HepG2 (cell line): ENCODE results near the gene SP6. TPM values are rescaled to one million over a fixed set of nuclear protein-coding genes. Genes with fewer than 3 reads are reported as not detected.
A peak's percentile ranks its signal among the peaks of the same experiment; 100 is the strongest.

Experiments used
- MXD4 ChIP-seq: IDR thresholded peaks from 2 replicates; pipeline ENCODE4 v1.6.1; 2016; ENCODE audit warnings: mild to moderate bottlenecking, missing biosample characterization, missing genetic modification reagents
- polyA plus RNA-seq, 8 experiments: library from polyadenylated mRNA; depleted of rRNA in 3 of 8; stranded (reverse) in 7 of 8; unstranded in 1 of 8; fragments of >200 nt; fragmentation: Illumina TruSeq in 4 of 8; extraction: Trizol in 4 of 8; gene quantifications; 2 replicates each; pipeline versions ENCODE4 v1.2.1 to v1.2.3, GENCODE V29; 2011 to 2016; ENCODE audit warnings: low read depth in 4 of 8, missing spikeins in 1 of 8, mixed read lengths in 1 of 8; ENCODE audit not compliant: insufficient read depth in 1 of 8
- total RNA-seq, 5 experiments: library from RNA; depleted of rRNA; stranded (reverse); fragments of >200 nt; fragmentation: Illumina TruSeq; extraction: Trizol; gene quantifications; 2 replicates each; pipeline ENCODE4 v1.2.3, GENCODE V29; 2016; ENCODE audit warnings: low read depth in 1 of 5
- TF ChIP-seq, protein P1 (sequence below), 2 experiments: IDR thresholded peaks; 2 replicates each; pipeline ENCODE4 v1.6.1; 2011 to 2012; ENCODE audit warnings: low read length in 2 of 2, borderline replicate concordance in 1 of 2, low read depth in 1 of 2, mild to moderate bottlenecking in 1 of 2, moderate library complexity in 1 of 2
- TF ChIP-seq, protein P2 (sequence below): sonication (generic); formaldehyde crosslinking; IDR thresholded peaks from 2 replicates; pipeline ENCODE4 v1.4.0; 2020; ENCODE audit warnings: missing genetic modification reagents
- TF ChIP-seq, protein P3 (sequence below): sonication (generic); formaldehyde crosslinking; IDR thresholded peaks from 2 replicates; pipeline ENCODE4 v1.4.0; 2020; ENCODE audit warnings: mild to moderate bottlenecking, missing genetic modification reagents
- TF ChIP-seq, protein P4 (sequence below): sonication (generic); formaldehyde crosslinking; IDR thresholded peaks from 2 replicates; pipeline ENCODE4 v1.4.0; 2020; ENCODE audit warnings: missing genetic modification reagents, borderline replicate concordance
- TF ChIP-seq, protein P5 (sequence below): sonication (generic); formaldehyde crosslinking; IDR thresholded peaks from 2 replicates; pipeline ENCODE4 v1.4.0; 2020; ENCODE audit warnings: missing genetic modification reagents, mild to moderate bottlenecking, borderline replicate concordance
- TF ChIP-seq, protein P6 (sequence below): sonication (generic); formaldehyde crosslinking; IDR thresholded peaks from 2 replicates; pipeline ENCODE4 v1.8.0; 2022; ENCODE audit warnings: mild to moderate bottlenecking, missing genetic modification reagents

The SP6 gene
- total and polyA plus RNA-seq, 2 of the 13 experiments (the other 11 are each of a cell fraction or from before 2014, with no cell fraction given), result 0.07 TPM

DNA sequence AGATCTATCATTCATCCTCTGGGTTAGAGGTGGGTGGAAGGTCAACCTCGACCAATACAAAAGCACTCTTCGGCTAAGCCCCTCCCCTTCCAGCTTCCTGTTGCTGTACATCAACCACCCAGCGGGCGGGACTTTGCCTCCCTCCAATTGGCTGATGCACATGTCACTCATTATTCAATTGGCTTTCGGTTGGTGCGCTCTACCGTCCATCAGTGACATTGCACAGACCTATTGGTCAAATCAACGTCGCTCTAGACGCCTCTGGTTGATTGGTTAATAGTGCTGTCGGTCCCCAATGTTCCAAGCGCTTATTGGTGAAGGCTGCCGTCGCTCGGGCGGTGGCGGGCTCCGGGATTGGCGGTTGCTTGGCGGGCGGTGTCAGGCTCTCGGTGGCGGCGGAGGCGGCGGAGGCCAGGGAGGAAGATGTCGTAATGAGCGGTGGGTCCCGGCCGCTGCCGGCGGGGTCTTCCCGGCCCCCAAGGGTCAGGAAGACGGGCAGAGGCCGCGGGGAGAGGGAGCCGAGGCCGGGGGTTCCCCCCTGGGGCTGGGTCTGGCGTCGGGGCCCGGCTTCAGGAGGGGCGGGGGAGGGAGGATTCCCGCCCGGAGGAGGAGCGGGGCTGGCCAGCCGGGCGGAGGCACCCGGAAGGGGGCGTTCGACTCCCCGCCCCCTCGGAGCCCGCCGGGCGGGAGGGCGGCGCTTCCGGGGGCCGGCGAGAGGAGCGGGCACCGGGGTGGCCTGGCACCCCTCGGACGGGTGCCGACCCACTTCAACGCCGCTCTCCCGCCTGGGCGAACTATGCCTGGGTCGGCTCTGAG is 45.1 kb upstream of the SP6 start, which contains the start of gene SP2 (continued):
- TF ChIP-seq, protein P1, sequence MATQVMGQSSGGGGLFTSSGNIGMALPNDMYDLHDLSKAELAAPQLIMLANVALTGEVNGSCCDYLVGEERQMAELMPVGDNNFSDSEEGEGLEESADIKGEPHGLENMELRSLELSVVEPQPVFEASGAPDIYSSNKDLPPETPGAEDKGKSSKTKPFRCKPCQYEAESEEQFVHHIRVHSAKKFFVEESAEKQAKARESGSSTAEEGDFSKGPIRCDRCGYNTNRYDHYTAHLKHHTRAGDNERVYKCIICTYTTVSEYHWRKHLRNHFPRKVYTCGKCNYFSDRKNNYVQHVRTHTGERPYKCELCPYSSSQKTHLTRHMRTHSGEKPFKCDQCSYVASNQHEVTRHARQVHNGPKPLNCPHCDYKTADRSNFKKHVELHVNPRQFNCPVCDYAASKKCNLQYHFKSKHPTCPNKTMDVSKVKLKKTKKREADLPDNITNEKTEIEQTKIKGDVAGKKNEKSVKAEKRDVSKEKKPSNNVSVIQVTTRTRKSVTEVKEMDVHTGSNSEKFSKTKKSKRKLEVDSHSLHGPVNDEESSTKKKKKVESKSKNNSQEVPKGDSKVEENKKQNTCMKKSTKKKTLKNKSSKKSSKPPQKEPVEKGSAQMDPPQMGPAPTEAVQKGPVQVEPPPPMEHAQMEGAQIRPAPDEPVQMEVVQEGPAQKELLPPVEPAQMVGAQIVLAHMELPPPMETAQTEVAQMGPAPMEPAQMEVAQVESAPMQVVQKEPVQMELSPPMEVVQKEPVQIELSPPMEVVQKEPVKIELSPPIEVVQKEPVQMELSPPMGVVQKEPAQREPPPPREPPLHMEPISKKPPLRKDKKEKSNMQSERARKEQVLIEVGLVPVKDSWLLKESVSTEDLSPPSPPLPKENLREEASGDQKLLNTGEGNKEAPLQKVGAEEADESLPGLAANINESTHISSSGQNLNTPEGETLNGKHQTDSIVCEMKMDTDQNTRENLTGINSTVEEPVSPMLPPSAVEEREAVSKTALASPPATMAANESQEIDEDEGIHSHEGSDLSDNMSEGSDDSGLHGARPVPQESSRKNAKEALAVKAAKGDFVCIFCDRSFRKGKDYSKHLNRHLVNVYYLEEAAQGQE (IDR thresholded peaks at IDR 0.05; ENCODE audit: borderline replicate concordance in 1 of 2, low read depth in 1 of 2, low read length in 2 of 2), result no peak
- TF ChIP-seq MXD4 (CRISPR knock-in tag), result no peak; the same call in none of the 2 replicates
- TF ChIP-seq, protein P2, sequence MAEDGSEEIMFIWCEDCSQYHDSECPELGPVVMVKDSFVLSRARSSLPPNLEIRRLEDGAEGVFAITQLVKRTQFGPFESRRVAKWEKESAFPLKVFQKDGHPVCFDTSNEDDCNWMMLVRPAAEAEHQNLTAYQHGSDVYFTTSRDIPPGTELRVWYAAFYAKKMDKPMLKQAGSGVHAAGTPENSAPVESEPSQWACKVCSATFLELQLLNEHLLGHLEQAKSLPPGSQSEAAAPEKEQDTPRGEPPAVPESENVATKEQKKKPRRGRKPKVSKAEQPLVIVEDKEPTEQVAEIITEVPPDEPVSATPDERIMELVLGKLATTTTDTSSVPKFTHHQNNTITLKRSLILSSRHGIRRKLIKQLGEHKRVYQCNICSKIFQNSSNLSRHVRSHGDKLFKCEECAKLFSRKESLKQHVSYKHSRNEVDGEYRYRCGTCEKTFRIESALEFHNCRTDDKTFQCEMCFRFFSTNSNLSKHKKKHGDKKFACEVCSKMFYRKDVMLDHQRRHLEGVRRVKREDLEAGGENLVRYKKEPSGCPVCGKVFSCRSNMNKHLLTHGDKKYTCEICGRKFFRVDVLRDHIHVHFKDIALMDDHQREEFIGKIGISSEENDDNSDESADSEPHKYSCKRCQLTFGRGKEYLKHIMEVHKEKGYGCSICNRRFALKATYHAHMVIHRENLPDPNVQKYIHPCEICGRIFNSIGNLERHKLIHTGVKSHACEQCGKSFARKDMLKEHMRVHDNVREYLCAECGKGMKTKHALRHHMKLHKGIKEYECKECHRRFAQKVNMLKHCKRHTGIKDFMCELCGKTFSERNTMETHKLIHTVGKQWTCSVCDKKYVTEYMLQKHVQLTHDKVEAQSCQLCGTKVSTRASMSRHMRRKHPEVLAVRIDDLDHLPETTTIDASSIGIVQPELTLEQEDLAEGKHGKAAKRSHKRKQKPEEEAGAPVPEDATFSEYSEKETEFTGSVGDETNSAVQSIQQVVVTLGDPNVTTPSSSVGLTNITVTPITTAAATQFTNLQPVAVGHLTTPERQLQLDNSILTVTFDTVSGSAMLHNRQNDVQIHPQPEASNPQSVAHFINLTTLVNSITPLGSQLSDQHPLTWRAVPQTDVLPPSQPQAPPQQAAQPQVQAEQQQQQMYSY (CRISPR knock-in tag), result 0 out of 2 replicates have a peak, but pooled peaks have one; percentile 50
- TF ChIP-seq, protein P3, sequence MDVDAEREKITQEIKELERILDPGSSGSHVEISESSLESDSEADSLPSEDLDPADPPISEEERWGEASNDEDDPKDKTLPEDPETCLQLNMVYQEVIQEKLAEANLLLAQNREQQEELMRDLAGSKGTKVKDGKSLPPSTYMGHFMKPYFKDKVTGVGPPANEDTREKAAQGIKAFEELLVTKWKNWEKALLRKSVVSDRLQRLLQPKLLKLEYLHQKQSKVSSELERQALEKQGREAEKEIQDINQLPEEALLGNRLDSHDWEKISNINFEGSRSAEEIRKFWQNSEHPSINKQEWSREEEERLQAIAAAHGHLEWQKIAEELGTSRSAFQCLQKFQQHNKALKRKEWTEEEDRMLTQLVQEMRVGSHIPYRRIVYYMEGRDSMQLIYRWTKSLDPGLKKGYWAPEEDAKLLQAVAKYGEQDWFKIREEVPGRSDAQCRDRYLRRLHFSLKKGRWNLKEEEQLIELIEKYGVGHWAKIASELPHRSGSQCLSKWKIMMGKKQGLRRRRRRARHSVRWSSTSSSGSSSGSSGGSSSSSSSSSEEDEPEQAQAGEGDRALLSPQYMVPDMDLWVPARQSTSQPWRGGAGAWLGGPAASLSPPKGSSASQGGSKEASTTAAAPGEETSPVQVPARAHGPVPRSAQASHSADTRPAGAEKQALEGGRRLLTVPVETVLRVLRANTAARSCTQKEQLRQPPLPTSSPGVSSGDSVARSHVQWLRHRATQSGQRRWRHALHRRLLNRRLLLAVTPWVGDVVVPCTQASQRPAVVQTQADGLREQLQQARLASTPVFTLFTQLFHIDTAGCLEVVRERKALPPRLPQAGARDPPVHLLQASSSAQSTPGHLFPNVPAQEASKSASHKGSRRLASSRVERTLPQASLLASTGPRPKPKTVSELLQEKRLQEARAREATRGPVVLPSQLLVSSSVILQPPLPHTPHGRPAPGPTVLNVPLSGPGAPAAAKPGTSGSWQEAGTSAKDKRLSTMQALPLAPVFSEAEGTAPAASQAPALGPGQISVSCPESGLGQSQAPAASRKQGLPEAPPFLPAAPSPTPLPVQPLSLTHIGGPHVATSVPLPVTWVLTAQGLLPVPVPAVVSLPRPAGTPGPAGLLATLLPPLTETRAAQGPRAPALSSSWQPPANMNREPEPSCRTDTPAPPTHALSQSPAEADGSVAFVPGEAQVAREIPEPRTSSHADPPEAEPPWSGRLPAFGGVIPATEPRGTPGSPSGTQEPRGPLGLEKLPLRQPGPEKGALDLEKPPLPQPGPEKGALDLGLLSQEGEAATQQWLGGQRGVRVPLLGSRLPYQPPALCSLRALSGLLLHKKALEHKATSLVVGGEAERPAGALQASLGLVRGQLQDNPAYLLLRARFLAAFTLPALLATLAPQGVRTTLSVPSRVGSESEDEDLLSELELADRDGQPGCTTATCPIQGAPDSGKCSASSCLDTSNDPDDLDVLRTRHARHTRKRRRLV (CRISPR knock-in tag), result no peak
- TF ChIP-seq, protein P4, sequence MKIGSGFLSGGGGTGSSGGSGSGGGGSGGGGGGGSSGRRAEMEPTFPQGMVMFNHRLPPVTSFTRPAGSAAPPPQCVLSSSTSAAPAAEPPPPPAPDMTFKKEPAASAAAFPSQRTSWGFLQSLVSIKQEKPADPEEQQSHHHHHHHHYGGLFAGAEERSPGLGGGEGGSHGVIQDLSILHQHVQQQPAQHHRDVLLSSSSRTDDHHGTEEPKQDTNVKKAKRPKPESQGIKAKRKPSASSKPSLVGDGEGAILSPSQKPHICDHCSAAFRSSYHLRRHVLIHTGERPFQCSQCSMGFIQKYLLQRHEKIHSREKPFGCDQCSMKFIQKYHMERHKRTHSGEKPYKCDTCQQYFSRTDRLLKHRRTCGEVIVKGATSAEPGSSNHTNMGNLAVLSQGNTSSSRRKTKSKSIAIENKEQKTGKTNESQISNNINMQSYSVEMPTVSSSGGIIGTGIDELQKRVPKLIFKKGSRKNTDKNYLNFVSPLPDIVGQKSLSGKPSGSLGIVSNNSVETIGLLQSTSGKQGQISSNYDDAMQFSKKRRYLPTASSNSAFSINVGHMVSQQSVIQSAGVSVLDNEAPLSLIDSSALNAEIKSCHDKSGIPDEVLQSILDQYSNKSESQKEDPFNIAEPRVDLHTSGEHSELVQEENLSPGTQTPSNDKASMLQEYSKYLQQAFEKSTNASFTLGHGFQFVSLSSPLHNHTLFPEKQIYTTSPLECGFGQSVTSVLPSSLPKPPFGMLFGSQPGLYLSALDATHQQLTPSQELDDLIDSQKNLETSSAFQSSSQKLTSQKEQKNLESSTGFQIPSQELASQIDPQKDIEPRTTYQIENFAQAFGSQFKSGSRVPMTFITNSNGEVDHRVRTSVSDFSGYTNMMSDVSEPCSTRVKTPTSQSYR (CRISPR knock-in tag), result no peak; the same call in 1 of the 2 replicates
- TF ChIP-seq, protein P5, sequence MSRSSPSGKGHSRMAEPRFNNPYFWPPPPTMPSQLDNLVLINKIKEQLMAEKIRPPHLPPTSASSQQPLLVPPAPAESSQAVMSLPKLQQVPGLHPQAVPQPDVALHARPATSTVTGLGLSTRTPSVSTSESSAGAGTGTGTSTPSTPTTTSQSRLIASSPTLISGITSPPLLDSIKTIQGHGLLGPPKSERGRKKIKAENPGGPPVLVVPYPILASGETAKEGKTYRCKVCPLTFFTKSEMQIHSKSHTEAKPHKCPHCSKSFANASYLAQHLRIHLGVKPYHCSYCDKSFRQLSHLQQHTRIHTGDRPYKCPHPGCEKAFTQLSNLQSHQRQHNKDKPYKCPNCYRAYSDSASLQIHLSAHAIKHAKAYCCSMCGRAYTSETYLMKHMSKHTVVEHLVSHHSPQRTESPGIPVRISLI, result no peak
- TF ChIP-seq, protein P6, sequence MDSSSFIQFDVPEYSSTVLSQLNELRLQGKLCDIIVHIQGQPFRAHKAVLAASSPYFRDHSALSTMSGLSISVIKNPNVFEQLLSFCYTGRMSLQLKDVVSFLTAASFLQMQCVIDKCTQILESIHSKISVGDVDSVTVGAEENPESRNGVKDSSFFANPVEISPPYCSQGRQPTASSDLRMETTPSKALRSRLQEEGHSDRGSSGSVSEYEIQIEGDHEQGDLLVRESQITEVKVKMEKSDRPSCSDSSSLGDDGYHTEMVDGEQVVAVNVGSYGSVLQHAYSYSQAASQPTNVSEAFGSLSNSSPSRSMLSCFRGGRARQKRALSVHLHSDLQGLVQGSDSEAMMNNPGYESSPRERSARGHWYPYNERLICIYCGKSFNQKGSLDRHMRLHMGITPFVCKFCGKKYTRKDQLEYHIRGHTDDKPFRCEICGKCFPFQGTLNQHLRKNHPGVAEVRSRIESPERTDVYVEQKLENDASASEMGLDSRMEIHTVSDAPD (CRISPR knock-in tag), result no peak
